Endothelial cell of umbilical vein (primary cell): ENCODE results near the gene PFN3. TPM values are rescaled to one million over a fixed set of nuclear protein-coding genes. Genes with fewer than 3 reads are reported as not detected.

ENCODE experiments used
- BruUV-seq: library from RNA; stranded (reverse); fragments of 400-500 nt; replicated peaks from 2 replicates; lab custom pipeline; 2021; lab: Mats Ljungman, UMichigan
- CTCF ChIA-PET: fragments of 300-600, 350-600 bp; sonication (Branson Sonifier 250); formaldehyde crosslinking; loops from one replicate; lab custom pipeline; 2021; ENCODE audit warnings: antibody characterized with exemption, inconsistent platforms; lab: Charles Lee
- POLR2A ChIA-PET: fragments of 300-600, 350-600 bp; sonication (Branson Sonifier 250); formaldehyde crosslinking; loops from one replicate; lab custom pipeline; 2021; ENCODE audit warnings: antibody characterized with exemption, inconsistent platforms; lab: Charles Lee
- DNase-seq: peaks from one replicate; pipeline ENCODE4 v3.0.0-alpha.2; 2011; ENCODE audit warnings: low read depth, low spot score
- FAIRE-seq: peaks from 2 replicates; lab custom pipeline; 2011; peaks lifted over from hg19 to GRCh38; lab: Jason Lieb, UNC
- H2AFZ ChIP-seq: 2 replicates; pipeline ENCODE4 v1.6.0; 2012; ENCODE audit warnings: low read depth, low read length, control low read depth, inconsistent platforms
- H3K27ac ChIP-seq: 2 replicates; pipeline ENCODE4 v1.5.1; 2011; ENCODE audit warnings: low read depth, mild to moderate bottlenecking, control low read depth, low read length, moderate library complexity; ENCODE audit not compliant: insufficient read depth
- H3K27me3 ChIP-seq, 2 experiments: 2 replicates each; pipeline versions ENCODE4 v1.6.0 to v1.6.1; 2011; ENCODE audit warnings: low read length in 2 of 2, mixed read lengths in 1 of 2; ENCODE audit not compliant: control insufficient read depth in 2 of 2, insufficient read depth in 2 of 2
- H3K36me3 ChIP-seq, 2 experiments: 2 replicates in 1 of 2; 3 replicates in 1 of 2; pipeline ENCODE4 v1.5.1; 2011; ENCODE audit warnings: low read length in 2 of 2, mild to moderate bottlenecking in 1 of 2, moderate library complexity in 1 of 2; ENCODE audit not compliant: control insufficient read depth in 2 of 2, insufficient read depth in 2 of 2; ENCODE audit errors: extremely low read depth in 1 of 2
- H3K4me1 ChIP-seq: 3 replicates; pipeline ENCODE4 v1.5.1; 2011; ENCODE audit warnings: mild to moderate bottlenecking, low read length; ENCODE audit not compliant: control insufficient read depth, insufficient read depth; ENCODE audit errors: extremely low read depth
- H3K4me2 ChIP-seq: 2 replicates; pipeline ENCODE4 v1.6.1; 2011; ENCODE audit warnings: low read length, control low read depth, mixed read lengths; ENCODE audit not compliant: insufficient read depth
- H3K4me3 ChIP-seq, 3 experiments: fragments of 200-600 bp in 1 of 3; sonication (generic), shearing (Covaris generic) in 1 of 3; replicated peaks in 1 of 3; 2 replicates each; pipeline ENCODE4 v1.5.1; 2011 to 2016; ENCODE audit warnings: control low read depth in 3 of 3, low read length in 3 of 3, mild to moderate bottlenecking in 2 of 3, inconsistent platforms in 1 of 3, low read depth in 1 of 3, moderate library complexity in 1 of 3; ENCODE audit not compliant: insufficient read depth in 1 of 3
- H3K79me2 ChIP-seq: 2 replicates; pipeline ENCODE4 v1.6.0; 2012; ENCODE audit warnings: low read length, inconsistent platforms; ENCODE audit not compliant: control insufficient read depth, insufficient read depth
- H3K9ac ChIP-seq: replicated peaks from 2 replicates; pipeline ENCODE3; 2011; ENCODE audit warnings: low read length, control low read depth; ENCODE audit not compliant: insufficient read depth; ENCODE audit errors: extremely low read depth
- H3K9me1 ChIP-seq: replicated peaks from 3 replicates; pipeline ENCODE4 v1.6.0; 2011; ENCODE audit warnings: mild to moderate bottlenecking, low read length; ENCODE audit not compliant: control insufficient read depth, insufficient read depth; ENCODE audit errors: extremely low read depth
- H3K9me3 ChIP-seq: replicated peaks from 2 replicates; pipeline ENCODE4 v1.5.1; 2012; ENCODE audit warnings: low read length, inconsistent platforms; ENCODE audit not compliant: control insufficient read depth, insufficient read depth
- H4K20me1 ChIP-seq: replicated peaks from 2 replicates; pipeline ENCODE3; 2011; ENCODE audit warnings: mild to moderate bottlenecking, low read length; ENCODE audit not compliant: control insufficient read depth, insufficient read depth; ENCODE audit errors: extremely low read depth
- EZH2 ChIP-seq: IDR thresholded peaks from 2 replicates; pipeline ENCODE4 v1.6.1; 2012; ENCODE audit warnings: borderline replicate concordance, low read depth, mild to moderate bottlenecking, moderate library complexity, low read length, inconsistent platforms; ENCODE audit not compliant: severe bottlenecking
- FOS ChIP-seq: IDR thresholded peaks from 2 replicates; pipeline ENCODE4 v1.6.1; 2011; ENCODE audit warnings: mild to moderate bottlenecking, low read length, moderate library complexity, borderline replicate concordance; ENCODE audit not compliant: insufficient read depth
- GATA2 ChIP-seq: IDR thresholded peaks from 2 replicates; pipeline ENCODE4 v1.7.0; 2011; ENCODE audit warnings: low read depth, mild to moderate bottlenecking, moderate library complexity, mixed read lengths, low read length; ENCODE audit not compliant: insufficient read length, insufficient read depth
- JUN ChIP-seq: IDR thresholded peaks from 2 replicates; pipeline ENCODE4 v1.6.1; 2011; ENCODE audit warnings: borderline replicate concordance, low read depth; ENCODE audit not compliant: insufficient read length, insufficient read depth
- MYC ChIP-seq: IDR thresholded peaks from one replicate; pipeline ENCODE4 v1.6.1; 2011; ENCODE audit warnings: mild to moderate bottlenecking, low read depth, low read length
- POLR2A ChIP-seq: IDR thresholded peaks from 2 replicates; pipeline ENCODE4 v1.6.1; 2012; ENCODE audit warnings: low read depth, mild to moderate bottlenecking, control low read depth, low read length
- POLR2AphosphoS5 ChIP-seq: IDR thresholded peaks from 2 replicates; pipeline ENCODE4 v1.6.1; 2012; ENCODE audit warnings: low read depth, mild to moderate bottlenecking, control low read depth, low read length, moderate library complexity; ENCODE audit not compliant: insufficient read depth
- dilution Hi-C: fragments of 300-500 bp; cut with MboI; formaldehyde crosslinking; loops from one replicate; pipeline ENCODE4 v1.15.0; 2019; ENCODE audit warnings: low sequenced_read_pairs; ENCODE audit not compliant: extremely low pct_ligation_motif_present
- intact Hi-C: fragments of 100-400 bp; cut with micrococcal nuclease; formaldehyde crosslinking; loops from one replicate; pipeline ENCODE4 v1.10.0; 2022
- polyA plus RNA-seq, 4 experiments: library from polyadenylated mRNA; depleted of rRNA in 3 of 4; stranded (reverse) in 3 of 4; unstranded in 1 of 4; fragments of >200 nt; gene quantifications; 2 replicates each; pipeline versions ENCODE4 v1.2.1 to v1.2.3, GENCODE V29; 2011 to 2012; ENCODE audit warnings: missing spikeins in 1 of 4
- total RNA-seq: library from RNA; stranded (reverse); gene quantifications from 2 replicates; pipeline ENCODE4 v1.2.3, GENCODE V29; 2021
- TF ChIP-seq, protein P1 (sequence below): IDR thresholded peaks from 2 replicates; pipeline ENCODE4 v1.6.1; 2011; ENCODE audit not compliant: insufficient read depth, insufficient read length
- TF ChIP-seq, protein P2 (sequence below), 2 donors: IDR thresholded peaks; 1 replicate in 1 of 2; 2 replicates in 1 of 2; pipeline ENCODE4 v1.5.1; 2011; ENCODE audit warnings: low read length in 2 of 2, mild to moderate bottlenecking in 2 of 2, moderate library complexity in 2 of 2, control low read depth in 1 of 2, inconsistent platforms in 1 of 2, low read depth in 1 of 2; ENCODE audit not compliant: insufficient read depth in 1 of 2; ENCODE audit errors: extremely low read depth in 1 of 2

The PFN3 gene
- total and polyA plus RNA-seq, 2 donors (not counting 3 experiments of a cell fraction or from before 2014, with no cell fraction given) = not detected

DNA sequence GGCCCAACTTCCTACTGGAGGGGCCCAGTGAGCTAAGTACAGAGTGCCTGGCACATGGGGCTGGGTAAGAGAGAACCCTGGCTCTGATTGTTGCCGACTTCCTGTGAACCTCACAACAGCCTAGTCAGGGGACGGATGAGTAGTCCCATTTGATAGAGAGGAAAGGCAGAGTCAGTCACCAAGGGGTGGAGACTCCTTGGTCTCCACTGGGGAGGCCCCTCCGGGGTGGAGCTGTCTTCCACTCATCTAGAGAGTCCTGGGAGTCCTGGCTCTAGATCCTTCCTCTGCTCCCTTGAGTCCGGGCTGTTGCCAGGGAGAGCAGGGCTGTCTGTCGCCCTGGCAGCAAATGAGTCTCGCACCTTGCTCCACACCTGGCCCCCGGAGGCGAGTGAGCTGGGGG is 34.0 kb upstream of the PFN3 start:
- FAIRE-seq (no peak), DNase-seq (no peak)
- Histone ChIP-seq H3K4me1 (no peaks in the 10 kb centered on the region), H3K27ac (no peak overlapping the region), H3K27me3 (no peaks in the 10 kb centered on the region), H3K9me1 (no peaks in the 10 kb centered on the region), H3K4me3 (no peak overlapping the region), H3K9me3 (no peaks in the 10 kb centered on the region), H3K79me2 (peaks cover 3% of the 10 kb centered on the region), H2AFZ (no peak overlapping the region), H4K20me1 (no peaks in the 10 kb centered on the region), H3K4me2 (no peak overlapping the region), H3K36me3 (peaks cover 11 to 31% of the 10 kb centered on the region in 2 experiments), H3K9ac (no peak overlapping the region)
- ChIA-PET POLR2A (interaction anchor here (0.6 kb wide), 1 partner anchor 8 kb away, joined by 3 read pairs; the partner anchor contains the start of gene GRK6), CTCF (interaction anchor here (1.0 to 2.0 kb wide), 3 partner anchors 21 to 44 kb away, joined by 4 to 5 read pairs (median 5); no protein-coding TSS in a partner anchor)
- dilution Hi-C loops = no loop called here
- intact Hi-C loops = no loop called here
- BruUV-seq = no TSS peak
- no peak for TF ChIP-seq FOS

DNA sequence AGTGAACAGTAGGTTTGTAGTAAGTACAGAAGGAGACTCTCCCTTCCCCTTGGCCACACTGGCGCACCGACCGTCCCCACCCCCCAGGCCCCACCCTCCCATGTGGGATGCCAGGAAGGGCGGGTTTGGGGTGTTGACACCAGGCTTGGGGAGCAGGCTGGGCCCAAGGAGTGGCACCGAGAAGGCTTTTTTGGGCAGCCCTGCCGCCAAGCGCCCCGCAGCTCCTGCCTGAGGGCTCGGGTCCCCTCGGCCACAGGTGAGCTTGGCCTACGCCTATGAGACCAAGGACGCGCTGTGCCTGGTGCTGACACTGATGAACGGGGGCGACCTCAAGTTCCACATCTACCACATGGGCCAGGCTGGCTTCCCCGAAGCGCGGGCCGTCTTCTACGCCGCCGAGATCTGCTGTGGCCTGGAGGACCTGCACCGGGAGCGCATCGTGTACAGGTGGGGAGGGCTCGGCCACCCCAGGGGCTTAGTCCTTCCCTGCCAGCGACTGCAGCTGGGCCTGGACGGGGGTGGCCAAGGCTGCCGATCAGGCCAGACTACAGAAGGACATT is 33.3 kb upstream of the PFN3 start:
- no peak for FAIRE-seq
- ChIA-PET CTCF (interaction anchor here (1.0 to 2.0 kb wide), 4 partner anchors 22 to 43 kb away, joined by 4 to 5 read pairs (median 5); no protein-coding TSS in a partner anchor), POLR2A (interaction anchor here (0.6 kb wide), 1 partner anchor 7 kb away, joined by 3 read pairs; the partner anchor contains the start of gene GRK6)
- Histone ChIP-seq H2AFZ (no peak overlapping the region), H3K27me3 (no peaks in the 10 kb centered on the region), H3K4me1 (no peaks in the 10 kb centered on the region), H3K9me3 (no peaks in the 10 kb centered on the region), H3K4me3 (no peak overlapping the region), H3K79me2 (peaks cover 9% of the 10 kb centered on the region), H4K20me1 (no peaks in the 10 kb centered on the region), H3K36me3 (peaks cover 11 to 31% of the 10 kb centered on the region in 2 experiments), H3K4me2 (no peak overlapping the region), H3K27ac (no peak overlapping the region), H3K9ac (no peak overlapping the region), H3K9me1 (no peaks in the 10 kb centered on the region)
- dilution Hi-C loops = no loop called here
- intact Hi-C loops = no loop called here
- no TSS peak for BruUV-seq
- DNase-seq = no peak
- TF ChIP-seq GATA2 (no peak), EZH2 (no peak), POLR2A (no peak), FOS (no peak), MYC (no peak), JUN (no peak), POLR2AphosphoS5 (no peak)
- TF ChIP-seq, protein P1, sequence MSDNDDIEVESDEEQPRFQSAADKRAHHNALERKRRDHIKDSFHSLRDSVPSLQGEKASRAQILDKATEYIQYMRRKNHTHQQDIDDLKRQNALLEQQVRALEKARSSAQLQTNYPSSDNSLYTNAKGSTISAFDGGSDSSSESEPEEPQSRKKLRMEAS = no peak
- TF ChIP-seq, protein P2, sequence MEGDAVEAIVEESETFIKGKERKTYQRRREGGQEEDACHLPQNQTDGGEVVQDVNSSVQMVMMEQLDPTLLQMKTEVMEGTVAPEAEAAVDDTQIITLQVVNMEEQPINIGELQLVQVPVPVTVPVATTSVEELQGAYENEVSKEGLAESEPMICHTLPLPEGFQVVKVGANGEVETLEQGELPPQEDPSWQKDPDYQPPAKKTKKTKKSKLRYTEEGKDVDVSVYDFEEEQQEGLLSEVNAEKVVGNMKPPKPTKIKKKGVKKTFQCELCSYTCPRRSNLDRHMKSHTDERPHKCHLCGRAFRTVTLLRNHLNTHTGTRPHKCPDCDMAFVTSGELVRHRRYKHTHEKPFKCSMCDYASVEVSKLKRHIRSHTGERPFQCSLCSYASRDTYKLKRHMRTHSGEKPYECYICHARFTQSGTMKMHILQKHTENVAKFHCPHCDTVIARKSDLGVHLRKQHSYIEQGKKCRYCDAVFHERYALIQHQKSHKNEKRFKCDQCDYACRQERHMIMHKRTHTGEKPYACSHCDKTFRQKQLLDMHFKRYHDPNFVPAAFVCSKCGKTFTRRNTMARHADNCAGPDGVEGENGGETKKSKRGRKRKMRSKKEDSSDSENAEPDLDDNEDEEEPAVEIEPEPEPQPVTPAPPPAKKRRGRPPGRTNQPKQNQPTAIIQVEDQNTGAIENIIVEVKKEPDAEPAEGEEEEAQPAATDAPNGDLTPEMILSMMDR (IDR thresholded peaks at IDR 0.05; ENCODE audit: extremely low read depth in 1 of 2, insufficient read depth in 1 of 2, low read depth in 1 of 2, low read length in 2 of 2) = no peak
